Measurements from ENCODE around the gene DOK3. TPM values are rescaled to one million over a fixed set of nuclear protein-coding genes. Genes with fewer than 3 reads are reported as not detected.

Gene DOK3
- total and polyA plus RNA-seq, 2 donors (not counting 1 experiment from before 2014, with no cell fraction given) = 103 to 115 TPM

DNA sequence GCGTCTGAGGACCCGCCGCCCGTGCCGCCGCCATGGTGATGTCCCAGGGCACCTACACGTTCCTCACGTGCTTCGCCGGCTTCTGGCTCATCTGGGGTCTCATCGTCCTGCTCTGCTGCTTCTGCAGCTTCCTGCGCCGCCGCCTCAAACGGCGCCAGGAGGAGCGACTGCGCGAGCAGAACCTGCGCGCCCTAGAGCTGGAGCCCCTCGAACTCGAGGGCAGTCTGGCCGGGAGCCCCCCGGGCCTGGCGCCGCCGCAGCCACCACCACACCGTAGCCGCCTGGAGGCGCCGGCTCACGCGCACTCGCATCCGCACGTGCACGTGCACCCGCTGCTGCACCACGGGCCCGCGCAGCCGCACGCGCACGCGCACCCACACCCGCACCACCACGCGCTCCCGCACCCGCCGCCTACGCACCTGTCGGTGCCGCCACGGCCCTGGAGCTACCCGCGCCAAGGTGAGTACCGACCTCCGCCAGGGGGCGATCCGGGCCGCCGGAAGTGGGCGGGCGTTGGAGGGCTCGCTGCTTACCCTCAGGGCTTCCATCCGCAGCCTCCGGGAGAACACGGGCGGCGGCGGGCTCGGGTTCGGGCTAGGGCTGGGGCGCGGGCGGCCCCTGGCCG is 54.5 kb downstream of the DOK3 start:
- Mint-ChIP-seq H3K4me1 (peaks cover 27% of the 10 kb centered on the region), H3K27ac (peak overlapping the region; percentile 80), H3K27me3 (no peaks in the 10 kb centered on the region), H3K9me3 (ENCODE audit: insufficient read depth) (no peaks in the 10 kb centered on the region), H3K4me3 (peak overlapping the region; percentile 93)
- peak overlapping the region; percentile 9 to 91 (median 74) for H3K4me3 ChIP-seq (ENCODE audit: control extremely low read depth in 1 of 5, extremely low read depth in 1 of 5, insufficient read depth in 1 of 5, low read depth in 2 of 5, low read length in 4 of 5)
- DNase-seq (peak; percentile 96), ATAC-seq (ENCODE audit: low read depth) (peak; percentile 55)
- peak overlapping the region; percentile 50 for H2AFZ ChIP-seq (ENCODE audit: insufficient read depth, low read depth, low read length, poor library complexity, severe bottlenecking)
- peaks cover 21% of the 10 kb centered on the region for H3K79me2 ChIP-seq (ENCODE audit: control insufficient read depth, insufficient read depth, low read length)
- peaks cover 0 to 2% (median 0%) of the 10 kb centered on the region in 4 experiments for H3K27me3 ChIP-seq (replicated peaks in 1 of 4; ENCODE audit: control extremely low read depth in 1 of 4, control insufficient read depth in 3 of 4, insufficient read depth in 4 of 4, low read length in 3 of 4)
- CTCF ChIA-PET = interaction anchor here (0.6 to 21.3 kb wide), 29 partner anchors 10 to 153 kb away, joined by 3 to 628 read pairs (median 5); partner anchors contain the start of genes DDX41, DOK3, F12 and GRK6
- H3K36me3 ChIP-seq (replicated peaks in 1 of 2; ENCODE audit: control extremely low read depth in 1 of 2, control insufficient read depth in 1 of 2, extremely low read depth in 1 of 2, insufficient read depth in 2 of 2, low read length in 1 of 2) = no peaks in the 10 kb centered on the region
- H3K9ac ChIP-seq (ENCODE audit: low read length) = peak overlapping the region; percentile 87
- H3K4me1 ChIP-seq (ENCODE audit: control insufficient read depth in 2 of 2, insufficient read depth in 2 of 2, low read length in 2 of 2) = peaks cover 17 to 31% of the 10 kb centered on the region in 2 donors
- intact Hi-C loops (cut with micrococcal nuclease) = loop anchor here (1.0 to 2.0 kb wide), 2 partner anchors 42 to 56 kb away; partner anchors contain the start of gene PDLIM7
- peak overlapping the region; percentile 99 for H3K4me2 ChIP-seq (replicated peaks; ENCODE audit: low read depth, low read length, poor library complexity, severe bottlenecking)
- POLR2A ChIA-PET = interaction anchor here (0.5 to 6.7 kb wide), 13 partner anchors 8 to 115 kb away, joined by 3 to 87 read pairs (median 5); partner anchors contain the start of genes DOK3, GRK6, LMAN2 and PFN3
- peak overlapping the region; percentile 88 to 97 for H3K27ac ChIP-seq (ENCODE audit: low read length in 2 of 2)
- peaks cover 30% of the 10 kb centered on the region for H4K20me1 ChIP-seq (ENCODE audit: control insufficient read depth, insufficient read depth, low read length, poor library complexity, severe bottlenecking)
- under 1% methylated on average over 80 of the region's 80 CpGs for WGBS (ENCODE audit: insufficient coverage)
- TF ChIP-seq EZH2 (IDR thresholded peaks at IDR 0.05; ENCODE audit: borderline replicate concordance, insufficient read depth, low read depth, low read length, poor library complexity, severe bottlenecking) = no peak
- TF ChIP-seq, protein P1, sequence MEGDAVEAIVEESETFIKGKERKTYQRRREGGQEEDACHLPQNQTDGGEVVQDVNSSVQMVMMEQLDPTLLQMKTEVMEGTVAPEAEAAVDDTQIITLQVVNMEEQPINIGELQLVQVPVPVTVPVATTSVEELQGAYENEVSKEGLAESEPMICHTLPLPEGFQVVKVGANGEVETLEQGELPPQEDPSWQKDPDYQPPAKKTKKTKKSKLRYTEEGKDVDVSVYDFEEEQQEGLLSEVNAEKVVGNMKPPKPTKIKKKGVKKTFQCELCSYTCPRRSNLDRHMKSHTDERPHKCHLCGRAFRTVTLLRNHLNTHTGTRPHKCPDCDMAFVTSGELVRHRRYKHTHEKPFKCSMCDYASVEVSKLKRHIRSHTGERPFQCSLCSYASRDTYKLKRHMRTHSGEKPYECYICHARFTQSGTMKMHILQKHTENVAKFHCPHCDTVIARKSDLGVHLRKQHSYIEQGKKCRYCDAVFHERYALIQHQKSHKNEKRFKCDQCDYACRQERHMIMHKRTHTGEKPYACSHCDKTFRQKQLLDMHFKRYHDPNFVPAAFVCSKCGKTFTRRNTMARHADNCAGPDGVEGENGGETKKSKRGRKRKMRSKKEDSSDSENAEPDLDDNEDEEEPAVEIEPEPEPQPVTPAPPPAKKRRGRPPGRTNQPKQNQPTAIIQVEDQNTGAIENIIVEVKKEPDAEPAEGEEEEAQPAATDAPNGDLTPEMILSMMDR (IDR thresholded peaks at IDR 0.05) = peak; percentile 81
- peaks cover 0 to 4% (median 0%) of the 10 kb centered on the region in 3 donors for H3K9me3 ChIP-seq (ENCODE audit: control extremely low read depth in 1 of 3, control insufficient read depth in 2 of 3, insufficient read depth in 1 of 3, low read length in 2 of 3)
